GM12875 (cell line): ENCODE data around the gene KIAA1671.

Experiments
- H3K4me3 ChIP-seq: one replicate; pipeline ENCODE4 v1.5.1; 2011; ENCODE audit warnings: low read depth, low read length, control low read depth
- TF ChIP-seq, protein P1 (sequence below): IDR thresholded peaks from 2 replicates; pipeline ENCODE4 v1.5.1; 2011; ENCODE audit warnings: low read depth, mild to moderate bottlenecking, control low read depth, inconsistent platforms, low read length, moderate library complexity, borderline replicate concordance; ENCODE audit not compliant: insufficient read depth

Gene KIAA1671

DNA sequence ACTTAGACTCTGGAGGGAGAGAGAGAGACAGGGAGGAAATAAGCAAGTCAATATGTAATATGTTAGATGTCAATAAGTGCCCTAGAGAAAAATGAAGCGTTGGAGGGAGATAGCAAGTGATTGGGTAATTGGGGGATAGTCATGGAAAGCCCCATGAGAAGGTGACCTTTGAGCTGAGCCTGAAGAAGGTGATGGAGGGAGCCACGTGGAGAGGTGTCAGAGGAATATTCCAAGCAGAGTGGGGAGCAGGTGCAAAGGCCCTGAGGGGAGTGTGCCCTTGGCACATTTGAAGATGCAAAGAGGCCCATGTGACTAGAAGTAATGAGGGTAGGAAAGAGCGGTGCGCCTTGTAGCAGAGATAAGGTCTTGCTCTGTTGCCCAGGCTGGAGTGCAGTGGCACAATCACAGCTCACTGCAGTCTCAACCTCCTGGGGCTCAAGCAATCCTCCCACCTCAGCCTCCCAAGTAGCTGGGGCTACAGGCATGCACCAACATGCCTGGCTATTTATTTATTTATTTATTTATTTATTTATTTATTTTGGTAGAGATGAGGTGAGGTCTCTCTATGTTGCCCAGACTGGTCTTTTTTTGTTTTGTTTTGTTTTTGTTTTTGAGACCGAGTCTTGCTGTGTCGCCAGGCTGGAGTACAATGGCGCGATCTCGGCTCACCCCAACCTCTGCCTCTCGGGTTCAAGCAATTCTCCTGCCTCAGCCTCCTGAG is 8.1 kb upstream of the KIAA1671 start:
- H3K4me3 ChIP-seq: no peak overlapping the region
- TF ChIP-seq, protein P1, sequence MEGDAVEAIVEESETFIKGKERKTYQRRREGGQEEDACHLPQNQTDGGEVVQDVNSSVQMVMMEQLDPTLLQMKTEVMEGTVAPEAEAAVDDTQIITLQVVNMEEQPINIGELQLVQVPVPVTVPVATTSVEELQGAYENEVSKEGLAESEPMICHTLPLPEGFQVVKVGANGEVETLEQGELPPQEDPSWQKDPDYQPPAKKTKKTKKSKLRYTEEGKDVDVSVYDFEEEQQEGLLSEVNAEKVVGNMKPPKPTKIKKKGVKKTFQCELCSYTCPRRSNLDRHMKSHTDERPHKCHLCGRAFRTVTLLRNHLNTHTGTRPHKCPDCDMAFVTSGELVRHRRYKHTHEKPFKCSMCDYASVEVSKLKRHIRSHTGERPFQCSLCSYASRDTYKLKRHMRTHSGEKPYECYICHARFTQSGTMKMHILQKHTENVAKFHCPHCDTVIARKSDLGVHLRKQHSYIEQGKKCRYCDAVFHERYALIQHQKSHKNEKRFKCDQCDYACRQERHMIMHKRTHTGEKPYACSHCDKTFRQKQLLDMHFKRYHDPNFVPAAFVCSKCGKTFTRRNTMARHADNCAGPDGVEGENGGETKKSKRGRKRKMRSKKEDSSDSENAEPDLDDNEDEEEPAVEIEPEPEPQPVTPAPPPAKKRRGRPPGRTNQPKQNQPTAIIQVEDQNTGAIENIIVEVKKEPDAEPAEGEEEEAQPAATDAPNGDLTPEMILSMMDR: no peak

DNA sequence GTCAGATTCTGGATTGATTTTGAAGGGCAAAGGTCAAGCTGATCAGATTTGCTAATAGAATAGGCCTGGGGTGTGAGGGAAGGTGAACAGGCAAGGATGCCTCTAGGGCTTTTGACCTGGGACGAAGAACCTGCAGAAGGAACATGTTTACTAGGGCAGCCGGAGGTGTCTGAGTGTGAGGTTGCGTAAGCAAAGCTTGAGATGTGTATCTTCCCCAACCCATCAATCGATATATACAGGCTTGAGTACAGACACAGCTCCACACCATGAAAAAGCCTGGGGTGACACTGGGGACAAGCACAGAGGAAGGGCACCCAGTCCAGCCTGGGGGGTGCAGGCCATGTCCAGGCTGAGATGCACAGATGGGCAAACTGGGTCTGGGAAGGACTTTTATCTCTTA is 7.1 kb upstream of the KIAA1671 start:
- no peak overlapping the region for H3K4me3 ChIP-seq
- TF ChIP-seq, protein P1: no peak

DNA sequence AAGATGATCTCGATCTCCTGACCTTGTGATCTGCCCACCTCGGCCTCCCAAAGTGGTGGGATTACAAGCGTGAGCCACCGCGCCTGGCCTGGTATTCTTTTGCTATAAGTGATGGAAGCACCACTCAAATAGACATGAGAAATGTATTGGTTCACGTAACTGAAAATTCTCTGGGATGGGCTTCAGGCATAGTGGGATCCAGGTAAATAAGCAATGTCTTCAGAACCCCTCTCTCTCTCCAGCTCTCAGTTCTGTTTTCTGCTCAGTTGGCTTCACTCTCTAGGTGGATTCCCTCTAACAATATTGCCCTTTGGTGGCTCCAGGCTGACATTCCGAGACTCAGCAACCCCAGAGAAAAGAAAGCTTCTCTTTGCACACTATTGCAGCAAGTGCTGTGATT is 5.1 kb upstream of the KIAA1671 start:
- TF ChIP-seq, protein P1: no peak
- no peak overlapping the region for H3K4me3 ChIP-seq

DNA sequence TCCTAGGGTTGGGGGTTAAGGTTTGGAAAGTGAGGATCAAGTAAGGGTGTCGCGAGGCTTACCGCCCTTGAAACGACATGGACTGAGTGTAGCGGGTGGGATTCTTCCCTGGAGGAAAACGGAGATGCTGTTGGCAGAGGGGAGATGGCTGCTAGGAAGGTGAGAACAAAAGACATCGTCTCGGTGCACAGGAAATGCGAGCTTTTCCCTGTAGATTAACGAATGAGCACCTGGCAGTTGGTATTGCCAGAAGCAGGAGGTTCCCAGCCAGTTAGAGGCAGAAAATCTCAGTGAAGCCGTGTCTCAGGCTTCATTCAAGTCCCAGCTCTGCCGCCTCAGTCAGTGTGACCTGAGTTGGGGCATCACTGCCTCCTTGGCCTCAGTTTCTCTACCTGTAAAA is 4.6 kb upstream of the KIAA1671 start:
- TF ChIP-seq, protein P1: no peak

DNA sequence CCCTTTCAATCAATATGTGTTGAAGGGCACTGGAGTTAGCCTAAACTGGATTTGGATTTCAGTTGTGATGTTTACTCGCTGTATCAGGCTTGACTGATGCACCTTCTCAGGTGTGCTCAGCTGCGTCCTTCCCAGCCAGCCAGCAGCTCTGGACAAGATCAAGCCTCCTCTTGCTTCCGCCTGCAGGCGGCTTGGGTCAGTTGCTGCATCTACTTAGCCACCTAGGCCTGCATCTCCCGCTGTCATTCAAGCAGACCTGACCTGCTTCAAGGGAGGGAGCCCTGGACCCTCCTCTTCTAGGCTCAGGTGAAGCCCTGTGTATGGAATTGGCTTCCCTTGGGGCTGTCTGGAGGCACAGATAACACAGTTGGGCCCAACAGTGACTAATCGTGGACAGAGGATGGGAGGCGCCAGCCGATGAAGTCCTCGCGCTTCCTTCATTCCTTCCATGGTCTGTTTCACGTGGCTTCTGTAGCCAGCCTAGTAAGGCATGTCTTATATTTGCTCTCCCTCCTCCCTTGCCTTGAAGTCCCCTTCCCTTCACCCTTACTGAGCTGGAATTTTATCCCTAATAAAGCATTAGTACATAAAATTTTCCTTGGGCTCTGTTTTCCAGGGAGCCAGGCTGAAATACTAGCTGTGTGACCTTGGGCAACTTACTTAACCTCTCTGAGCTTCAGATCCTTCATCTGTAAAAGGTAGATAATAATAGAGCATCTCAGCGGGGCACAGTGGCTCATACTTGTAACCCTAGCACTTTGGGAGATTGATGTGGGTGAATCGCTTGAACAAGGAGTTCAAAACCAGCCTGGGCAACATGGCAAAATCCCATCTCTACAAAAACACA is 3.9 kb upstream of the KIAA1671 start:
- no peak overlapping the region for H3K4me3 ChIP-seq
- TF ChIP-seq, protein P1: no peak

More for the DNA sequence above, 4.6 kb upstream of the KIAA1671 start:
- no peak overlapping the region for H3K4me3 ChIP-seq

DNA sequence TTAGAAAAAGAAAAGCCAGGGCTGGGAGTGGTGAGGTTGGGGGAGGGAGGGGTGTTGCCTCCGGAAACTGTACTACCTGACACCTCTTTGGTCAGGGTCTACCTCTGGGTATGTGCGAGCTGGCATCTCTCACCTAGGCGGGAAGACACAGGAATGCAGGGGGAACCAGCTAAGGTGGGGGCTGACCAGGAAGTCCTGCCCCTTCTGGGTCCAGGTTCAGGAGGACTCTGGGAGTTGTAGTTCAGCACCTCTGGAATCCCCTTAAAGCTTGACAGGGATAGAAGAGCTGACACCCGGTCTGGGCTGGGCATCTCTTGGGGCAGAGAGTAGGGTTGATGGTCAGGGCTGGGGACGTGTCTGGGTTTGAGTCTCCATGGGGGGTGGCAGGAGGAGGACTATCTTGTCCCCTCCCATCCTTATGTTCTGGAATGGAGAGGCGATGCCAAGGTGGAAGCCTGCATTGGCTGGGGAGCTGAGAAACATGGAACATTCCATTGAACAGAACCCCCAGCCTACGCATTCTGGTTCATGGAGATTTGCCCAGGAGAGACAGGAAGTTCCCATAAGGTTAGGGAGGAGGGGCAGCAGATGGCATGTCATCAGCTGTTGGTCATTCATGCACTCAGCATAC is 2.1 kb upstream of the KIAA1671 start:
- no peak overlapping the region for H3K4me3 ChIP-seq
- TF ChIP-seq, protein P1: no peak
